HG02852 (cell line): Measurements from ENCODE around the gene ACOT11.

Experiments
- ATAC-seq: cut with Tn5 transposase; IDR thresholded peaks from one replicate; pipeline ENCODE4 v1.9.1; 2021; ENCODE audit warnings: mild to moderate bottlenecking, moderate library complexity; ENCODE audit not compliant: unreplicated experiment

The ACOT11 gene

GRCh38 chr1:54584575-54584974, 36.5 kb downstream of the ACOT11 start:
- ATAC-seq = no peak

- ATAC-seq = no peak
Observed at GRCh38 chr1:54585181-54586066, 37.4 kb downstream of the ACOT11 start.

- no peak for ATAC-seq
Observed at GRCh38 chr1:54588377-54588776, 40.3 kb downstream of the ACOT11 start.

- no peak for ATAC-seq
Observed at GRCh38 chr1:54591127-54591756, 43.2 kb downstream of the ACOT11 start.

- no peak for ATAC-seq
Observed at GRCh38 chr1:54593571-54594160, 45.6 kb downstream of the ACOT11 start.

GRCh38 chr1:54594463-54594862, 46.4 kb downstream of the ACOT11 start:
- ATAC-seq = no peak

GRCh38 chr1:54595956-54596498, 48.0 kb downstream of the ACOT11 start:
- no peak for ATAC-seq

- no peak for ATAC-seq
Observed at GRCh38 chr1:54596756-54597155, 48.7 kb downstream of the ACOT11 start.

GRCh38 chr1:54597455-54598030, 49.5 kb downstream of the ACOT11 start:
- no peak for ATAC-seq

GRCh38 chr1:54599211-54599823, 51.3 kb downstream of the ACOT11 start:
- no peak for ATAC-seq

- no peak for ATAC-seq
Observed at GRCh38 chr1:54600947-54601721, 53.1 kb downstream of the ACOT11 start.

- ATAC-seq = no peak
Observed at GRCh38 chr1:54601730-54602129, 53.7 kb downstream of the ACOT11 start.

GRCh38 chr1:54602554-54602953, 54.5 kb downstream of the ACOT11 start:
- ATAC-seq = no peak

- no peak for ATAC-seq
Observed at GRCh38 chr1:54603241-54603640, 55.2 kb downstream of the ACOT11 start.

- ATAC-seq = no peak
Observed at GRCh38 chr1:54604051-54604450, 56.0 kb downstream of the ACOT11 start.

GRCh38 chr1:54604572-54605370, 56.7 kb downstream of the ACOT11 start:
- no peak for ATAC-seq

- no peak for ATAC-seq
Observed at GRCh38 chr1:54606096-54606989, 58.3 kb downstream of the ACOT11 start.

GRCh38 chr1:54606990-54607325, 58.9 kb downstream of the ACOT11 start:
- no peak for ATAC-seq
